HEK293 (cell line): ENCODE results near the gene NOS1AP.

Experiments
- BCL11B ChIP-seq: fragments of 450-650 bp; formaldehyde crosslinking; IDR thresholded peaks from 2 replicates; pipeline ENCODE4 v1.5.1; 2016; ENCODE audit warnings: low read depth, missing biosample characterization, missing genetic modification characterization
- GFI1B ChIP-seq: fragments of 450-650 bp; formaldehyde crosslinking; IDR thresholded peaks from 2 replicates; pipeline ENCODE4 v1.5.1; 2016; ENCODE audit warnings: missing biosample characterization, missing genetic modification characterization
- GLIS2 ChIP-seq: fragments of 450-650 bp; formaldehyde crosslinking; IDR thresholded peaks from 2 replicates; pipeline ENCODE4 v1.5.1; 2016; ENCODE audit warnings: missing biosample characterization, missing genetic modification characterization
- MZF1 ChIP-seq: fragments of 450-650 bp; formaldehyde crosslinking; IDR thresholded peaks from 2 replicates; pipeline ENCODE4 v1.5.1; 2017; ENCODE audit warnings: missing biosample characterization, missing genetic modification characterization, borderline replicate concordance
- ZBTB11 ChIP-seq: fragments of 450-650 bp; formaldehyde crosslinking; conservative IDR thresholded peaks from 2 replicates; pipeline ENCODE4 v1.5.1; 2016; ENCODE audit warnings: low read depth, missing biosample characterization, missing genetic modification characterization
- ZBTB17 ChIP-seq: fragments of 450-650 bp; formaldehyde crosslinking; IDR thresholded peaks from 2 replicates; pipeline ENCODE4 v1.5.1; 2016; ENCODE audit warnings: missing biosample characterization, missing genetic modification characterization
- ZBTB21 ChIP-seq: fragments of 450-650 bp; formaldehyde crosslinking; IDR thresholded peaks from 2 replicates; pipeline ENCODE4 v1.5.1; 2017; ENCODE audit warnings: missing biosample characterization, missing genetic modification characterization
- ZBTB44 ChIP-seq: fragments of 450-650 bp; IDR thresholded peaks from 2 replicates; pipeline ENCODE4 v1.5.1; 2018; ENCODE audit warnings: missing biosample characterization, mild to moderate bottlenecking, missing genetic modification characterization
- ZFP3 ChIP-seq: fragments of 450-650 bp; formaldehyde crosslinking; IDR thresholded peaks from 2 replicates; pipeline ENCODE4 v1.5.1; 2016; ENCODE audit warnings: low read depth, missing biosample characterization, missing genetic modification characterization
- ZNF10 ChIP-seq: fragments of 450-650 bp; formaldehyde crosslinking; IDR thresholded peaks from 2 replicates; pipeline ENCODE4 v1.5.1; 2017; ENCODE audit warnings: missing biosample characterization, missing genetic modification characterization
- ZNF114 ChIP-seq: fragments of 450-650 bp; formaldehyde crosslinking; IDR thresholded peaks from 2 replicates; pipeline ENCODE4 v1.5.0; 2017; ENCODE audit warnings: missing biosample characterization, missing genetic modification characterization
- ZNF138 ChIP-seq: fragments of 450-650 bp; formaldehyde crosslinking; IDR thresholded peaks from 2 replicates; pipeline ENCODE4 v1.5.1; 2016; ENCODE audit warnings: missing biosample characterization, missing genetic modification characterization, borderline replicate concordance
- ZNF16 ChIP-seq: fragments of 450-650 bp; formaldehyde crosslinking; IDR thresholded peaks from 2 replicates; pipeline ENCODE4 v1.5.1; 2016; ENCODE audit warnings: low read depth, missing biosample characterization, missing genetic modification characterization
- ZNF169 ChIP-seq: fragments of 450-650 bp; formaldehyde crosslinking; IDR thresholded peaks from 2 replicates; pipeline ENCODE4 v1.5.1; 2016; ENCODE audit warnings: missing biosample characterization, missing genetic modification characterization
- ZNF175 ChIP-seq: fragments of 450-650 bp; formaldehyde crosslinking; IDR thresholded peaks from 2 replicates; pipeline ENCODE4 v1.5.1; 2016; ENCODE audit warnings: missing biosample characterization, missing genetic modification characterization
- ZNF18 ChIP-seq: fragments of 450-650 bp; formaldehyde crosslinking; IDR thresholded peaks from 2 replicates; pipeline ENCODE4 v1.5.1; 2016; ENCODE audit warnings: missing biosample characterization, missing genetic modification characterization
- ZNF19 ChIP-seq: fragments of 450-650 bp; formaldehyde crosslinking; IDR thresholded peaks from 2 replicates; pipeline ENCODE4; 2016; ENCODE audit warnings: missing biosample characterization, missing genetic modification characterization, low read depth
- ZNF221 ChIP-seq: fragments of 450-650 bp; formaldehyde crosslinking; IDR thresholded peaks from 2 replicates; pipeline ENCODE4 v1.5.1; 2017; ENCODE audit warnings: missing biosample characterization, missing genetic modification characterization, borderline replicate concordance
- ZNF24 ChIP-seq: fragments of 450-650 bp; formaldehyde crosslinking; IDR thresholded peaks from 2 replicates; pipeline ENCODE4 v1.5.1; 2016; ENCODE audit warnings: missing biosample characterization, missing genetic modification characterization
- ZNF341 ChIP-seq: fragments of 450-650 bp; formaldehyde crosslinking; IDR thresholded peaks from 2 replicates; pipeline ENCODE4; 2016; ENCODE audit warnings: low read depth, missing biosample characterization, missing genetic modification characterization
- ZNF37A ChIP-seq: fragments of 450-650 bp; IDR thresholded peaks from 2 replicates; pipeline ENCODE4 v1.5.1; 2018; ENCODE audit warnings: missing biosample characterization, missing genetic modification characterization
- ZNF398 ChIP-seq: fragments of 450-650 bp; formaldehyde crosslinking; IDR thresholded peaks from 2 replicates; pipeline ENCODE4 v1.5.1; 2017; ENCODE audit warnings: missing biosample characterization, missing genetic modification characterization
- ZNF510 ChIP-seq: fragments of 450-650 bp; formaldehyde crosslinking; IDR thresholded peaks from 2 replicates; pipeline ENCODE4 v1.5.1; 2018; ENCODE audit warnings: mild to moderate bottlenecking, missing genetic modification characterization, missing biosample characterization; ENCODE audit not compliant: insufficient replicate concordance
- ZNF544 ChIP-seq: fragments of 450-650 bp; formaldehyde crosslinking; IDR thresholded peaks from 2 replicates; pipeline ENCODE4 v1.5.0; 2017; ENCODE audit warnings: missing biosample characterization, missing genetic modification characterization
- ZNF555 ChIP-seq: fragments of 450-650 bp; formaldehyde crosslinking; conservative IDR thresholded peaks from 2 replicates; pipeline ENCODE4 v1.5.1; 2017; ENCODE audit warnings: missing biosample characterization, mild to moderate bottlenecking, missing genetic modification characterization, inconsistent platforms
- ZNF561 ChIP-seq: fragments of 450-650 bp; IDR thresholded peaks from 2 replicates; pipeline ENCODE4 v1.5.1; 2018; ENCODE audit warnings: missing biosample characterization, missing genetic modification characterization, borderline replicate concordance
- ZNF610 ChIP-seq: fragments of 450-650 bp; formaldehyde crosslinking; IDR thresholded peaks from 2 replicates; pipeline ENCODE4 v1.5.1; 2016; ENCODE audit warnings: missing biosample characterization, missing genetic modification characterization, borderline replicate concordance
- ZNF629 ChIP-seq: fragments of 450-650 bp; formaldehyde crosslinking; IDR thresholded peaks from 2 replicates; pipeline ENCODE4 v1.5.1; 2017; ENCODE audit warnings: missing biosample characterization, missing genetic modification characterization
- ZNF704 ChIP-seq: fragments of 450-650 bp; formaldehyde crosslinking; IDR thresholded peaks from 2 replicates; pipeline ENCODE4 v1.5.1; 2016; ENCODE audit warnings: missing biosample characterization, missing genetic modification characterization
- ZNF768 ChIP-seq: fragments of 450-650 bp; formaldehyde crosslinking; IDR thresholded peaks from 2 replicates; pipeline ENCODE4 v1.5.1; 2018; ENCODE audit warnings: missing biosample characterization, mild to moderate bottlenecking, missing genetic modification characterization
- TF ChIP-seq, protein P1 (sequence below): fragments of 450-650 bp; formaldehyde crosslinking; IDR thresholded peaks from 2 replicates; pipeline ENCODE4 v1.5.1; 2016; ENCODE audit warnings: missing biosample characterization, missing genetic modification characterization

The NOS1AP gene

DNA sequence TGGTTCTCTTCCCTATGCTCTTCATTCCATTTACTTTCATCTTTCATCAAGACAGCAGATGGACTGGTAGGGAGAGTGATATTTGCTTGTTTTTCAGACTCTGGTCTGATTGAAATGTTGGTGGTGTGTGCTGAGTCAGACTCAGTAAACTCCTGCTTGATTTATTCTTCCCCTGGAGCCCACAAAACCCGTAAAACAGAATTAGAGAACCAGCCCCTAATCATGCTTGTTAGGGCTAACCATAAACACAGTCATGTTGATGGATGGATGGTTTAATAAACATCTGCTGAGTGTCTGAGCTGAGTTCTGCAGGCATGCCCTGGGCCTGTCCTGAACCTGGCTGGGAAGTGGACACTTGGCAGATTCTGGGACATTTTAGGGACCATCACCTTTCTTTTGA is 24.8 kb downstream of the NOS1AP start (continued):
- TF ChIP-seq ZNF555 (tag by site-specific recombination) (no peak), ZNF16 (tag by site-specific recombination) (no peak), ZNF24 (no peak), ZNF544 (no peak), ZNF610 (tag by site-specific recombination) (no peak), ZNF561 (tag by site-specific recombination) (peak; percentile 89), ZBTB44 (peak; percentile 64; the same call in 1 of the 2 replicates), ZNF10 (tag by site-specific recombination) (peak; percentile 92), ZNF510 (tag by site-specific recombination) (no peak), ZNF169 (tag by site-specific recombination) (no peak), ZNF629 (tag by site-specific recombination) (peak; percentile 51), ZNF19 (tag by site-specific recombination) (peak; percentile 66; the same call in 1 of the 2 replicates), ZBTB21 (tag by site-specific recombination) (no peak), GFI1B (peak; percentile 86), GLIS2 (tag by site-specific recombination) (no peak), ZNF704 (tag by site-specific recombination) (no peak), ZNF341 (tag by site-specific recombination) (no peak), ZFP3 (peak; percentile 76), ZNF175 (tag by site-specific recombination) (no peak), ZNF114 (tag by site-specific recombination) (no peak), ZNF37A (tag by site-specific recombination) (no peak), ZNF138 (tag by site-specific recombination) (no peak), MZF1 (tag by site-specific recombination) (peak; percentile 79; the same call in 1 of the 2 replicates), BCL11B (tag by site-specific recombination) (no peak), ZNF18 (tag by site-specific recombination) (peak; percentile 64), ZBTB17 (tag by site-specific recombination) (peak; percentile 65), ZBTB11 (tag by site-specific recombination) (no peak), ZNF221 (tag by site-specific recombination) (no peak), ZNF768 (tag by site-specific recombination) (no peak), ZNF398 (tag by site-specific recombination) (no peak)
- TF ChIP-seq, protein P1, sequence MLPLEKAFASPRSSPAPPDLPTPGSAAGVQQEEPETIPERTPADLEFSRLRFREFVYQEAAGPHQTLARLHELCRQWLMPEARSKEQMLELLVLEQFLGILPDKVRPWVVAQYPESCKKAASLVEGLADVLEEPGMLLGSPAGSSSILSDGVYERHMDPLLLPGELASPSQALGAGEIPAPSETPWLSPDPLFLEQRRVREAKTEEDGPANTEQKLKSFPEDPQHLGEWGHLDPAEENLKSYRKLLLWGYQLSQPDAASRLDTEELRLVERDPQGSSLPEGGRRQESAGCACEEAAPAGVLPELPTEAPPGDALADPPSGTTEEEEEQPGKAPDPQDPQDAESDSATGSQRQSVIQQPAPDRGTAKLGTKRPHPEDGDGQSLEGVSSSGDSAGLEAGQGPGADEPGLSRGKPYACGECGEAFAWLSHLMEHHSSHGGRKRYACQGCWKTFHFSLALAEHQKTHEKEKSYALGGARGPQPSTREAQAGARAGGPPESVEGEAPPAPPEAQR (tag by site-specific recombination): no peak
